ENCODE measurements around the gene RTL1.

Gene RTL1

GRCh38 chr14:100900837-100901390, 2.6 kb downstream of the RTL1 start:
- H3K79me2 ChIP-seq (ENCODE audit: control insufficient read depth, insufficient read depth, low read length), result no peaks in the 10 kb centered on the region
- H3K9ac ChIP-seq (ENCODE audit: low read length), result peak overlapping the region; percentile 58
- DNase-seq, result peak; percentile 79
- no peaks in the 10 kb centered on the region for H3K79me1 ChIP-seq (ENCODE audit: low read length)
- no peak overlapping the region for H3K4ac ChIP-seq (ENCODE audit: low read depth, low read length)
- no peak overlapping the region for H2BK120ac ChIP-seq (ENCODE audit: low read depth, low read length)
- no peak overlapping the region for H3K23ac ChIP-seq (ENCODE audit: low read length)
- H3K56ac ChIP-seq (ENCODE audit: low read length), result no peak overlapping the region
- H4K8ac ChIP-seq (ENCODE audit: low read depth, low read length), result no peak overlapping the region
- H2BK15ac ChIP-seq (replicated peaks; ENCODE audit: low read depth), result no peak overlapping the region
- H2BK5ac ChIP-seq (ENCODE audit: low read length), result no peak overlapping the region
- H3K27me3 ChIP-seq (ENCODE audit: insufficient read depth, low read length, poor library complexity), result no peaks in the 10 kb centered on the region
- H3K36me3 ChIP-seq (ENCODE audit: control insufficient read depth, insufficient read depth, low read length), result no peaks in the 10 kb centered on the region
- no peak overlapping the region for H4K5ac ChIP-seq (ENCODE audit: low read length)
- H3K27ac ChIP-seq (ENCODE audit: low read depth, low read length), result no peak overlapping the region
- whole genome bisulfite sequencing (ENCODE audit: extremely low coverage, insufficient coverage, low lambda C conversion rate), result no CpG with 5 or more reads among the region's 15 CpGs
- H3K4me3 ChIP-seq (ENCODE audit: low read length), result peak overlapping the region; percentile 32
- no peak overlapping the region for H2AK5ac ChIP-seq (ENCODE audit: low read length)
- no peak overlapping the region for H3K18ac ChIP-seq (ENCODE audit: low read length)
- peaks cover 8% of the 10 kb centered on the region for H3K4me1 ChIP-seq (ENCODE audit: control insufficient read depth, low read depth, low read length)
- peak overlapping the region; percentile 90 for H3K4me2 ChIP-seq (ENCODE audit: low read length)

- H3K79me2 ChIP-seq (ENCODE audit: control insufficient read depth, insufficient read depth, low read length), result no peaks in the 10 kb centered on the region
- peak; percentile 75 for DNase-seq
- H3K79me1 ChIP-seq (ENCODE audit: low read length), result no peaks in the 10 kb centered on the region
- H3K27me3 ChIP-seq (ENCODE audit: insufficient read depth, low read length, poor library complexity), result no peaks in the 10 kb centered on the region
- peak overlapping the region; percentile 90 for H3K4me2 ChIP-seq (ENCODE audit: low read length)
- H3K18ac ChIP-seq (ENCODE audit: low read length), result peak overlapping the region; percentile 42
- no peak overlapping the region for H3K23ac ChIP-seq (ENCODE audit: low read length)
- no peak overlapping the region for H2BK15ac ChIP-seq (replicated peaks; ENCODE audit: low read depth)
- H2AK5ac ChIP-seq (ENCODE audit: low read length), result no peak overlapping the region
- no CpG with 5 or more reads among the region's 19 CpGs for WGBS (ENCODE audit: extremely low coverage, insufficient coverage, low lambda C conversion rate)
- no peak overlapping the region for H2BK120ac ChIP-seq (ENCODE audit: low read depth, low read length)
- no peak overlapping the region for H3K27ac ChIP-seq (ENCODE audit: low read depth, low read length)
- no peak overlapping the region for H4K5ac ChIP-seq (ENCODE audit: low read length)
- no peak overlapping the region for H3K4ac ChIP-seq (ENCODE audit: low read depth, low read length)
- peak overlapping the region; percentile 82 for H3K56ac ChIP-seq (ENCODE audit: low read length)
- H2BK5ac ChIP-seq (ENCODE audit: low read length), result no peak overlapping the region
- H4K8ac ChIP-seq (ENCODE audit: low read depth, low read length), result no peak overlapping the region
- H3K36me3 ChIP-seq (ENCODE audit: control insufficient read depth, insufficient read depth, low read length), result no peaks in the 10 kb centered on the region
- peaks cover 6% of the 10 kb centered on the region for H3K4me1 ChIP-seq (ENCODE audit: control insufficient read depth, low read depth, low read length)
- H3K4me3 ChIP-seq (ENCODE audit: low read length), result peak overlapping the region; percentile 32
- H3K9ac ChIP-seq (ENCODE audit: low read length), result peak overlapping the region; percentile 58
Observed at GRCh38 chr14:100899884-100900771, 3.4 kb downstream of the RTL1 start.

- H3K23ac ChIP-seq (ENCODE audit: low read length), result no peak overlapping the region
- H3K27me3 ChIP-seq (ENCODE audit: insufficient read depth, low read length, poor library complexity), result no peaks in the 10 kb centered on the region
- no peak overlapping the region for H3K9ac ChIP-seq (ENCODE audit: low read length)
- no peak overlapping the region for H2BK15ac ChIP-seq (replicated peaks; ENCODE audit: low read depth)
- H3K79me2 ChIP-seq (ENCODE audit: control insufficient read depth, insufficient read depth, low read length), result no peaks in the 10 kb centered on the region
- no peak overlapping the region for H2AK5ac ChIP-seq (ENCODE audit: low read length)
- peak; percentile 8 for DNase-seq
- WGBS (ENCODE audit: extremely low coverage, insufficient coverage, low lambda C conversion rate), result no CpG with 5 or more reads among the region's 21 CpGs
- no peak overlapping the region for H3K27ac ChIP-seq (ENCODE audit: low read depth, low read length)
- no peak overlapping the region for H4K5ac ChIP-seq (ENCODE audit: low read length)
- peak overlapping the region; percentile 58 for H3K56ac ChIP-seq (ENCODE audit: low read length)
- H3K4me1 ChIP-seq (ENCODE audit: control insufficient read depth, low read depth, low read length), result peaks cover 6% of the 10 kb centered on the region
- H3K4me2 ChIP-seq (ENCODE audit: low read length), result no peak overlapping the region
- H2BK5ac ChIP-seq (ENCODE audit: low read length), result no peak overlapping the region
- H3K4ac ChIP-seq (ENCODE audit: low read depth, low read length), result no peak overlapping the region
- no peaks in the 10 kb centered on the region for H3K36me3 ChIP-seq (ENCODE audit: control insufficient read depth, insufficient read depth, low read length)
- no peaks in the 10 kb centered on the region for H3K79me1 ChIP-seq (ENCODE audit: low read length)
- H3K18ac ChIP-seq (ENCODE audit: low read length), result no peak overlapping the region
- no peak overlapping the region for H2BK120ac ChIP-seq (ENCODE audit: low read depth, low read length)
- no peak overlapping the region for H3K4me3 ChIP-seq (ENCODE audit: low read length)
- H4K8ac ChIP-seq (ENCODE audit: low read depth, low read length), result no peak overlapping the region
Observed at GRCh38 chr14:100898935-100899883, 4.3 kb downstream of the RTL1 start.

- Histone ChIP-seq H3K23ac (ENCODE audit: low read length) (no peak overlapping the region), H3K27ac (ENCODE audit: low read depth, low read length) (no peak overlapping the region), H3K4me1 (ENCODE audit: control insufficient read depth, low read depth, low read length) (peaks cover 6% of the 10 kb centered on the region), H3K36me3 (ENCODE audit: control insufficient read depth, insufficient read depth, low read length) (no peaks in the 10 kb centered on the region), H3K4me3 (ENCODE audit: low read length) (no peak overlapping the region), H2AK5ac (ENCODE audit: low read length) (no peak overlapping the region), H3K79me2 (ENCODE audit: control insufficient read depth, insufficient read depth, low read length) (no peaks in the 10 kb centered on the region), H3K27me3 (ENCODE audit: insufficient read depth, low read length, poor library complexity) (no peaks in the 10 kb centered on the region), H3K4me2 (ENCODE audit: low read length) (no peak overlapping the region), H2BK15ac (replicated peaks; ENCODE audit: low read depth) (no peak overlapping the region), H2BK120ac (ENCODE audit: low read depth, low read length) (no peak overlapping the region), H4K8ac (ENCODE audit: low read depth, low read length) (no peak overlapping the region), H2BK5ac (ENCODE audit: low read length) (no peak overlapping the region), H3K9ac (ENCODE audit: low read length) (no peak overlapping the region), H3K4ac (ENCODE audit: low read depth, low read length) (no peak overlapping the region), H3K79me1 (ENCODE audit: low read length) (no peaks in the 10 kb centered on the region), H3K18ac (ENCODE audit: low read length) (no peak overlapping the region), H4K5ac (ENCODE audit: low read length) (no peak overlapping the region), H3K56ac (ENCODE audit: low read length) (no peak overlapping the region)
- no CpG with 5 or more reads among the region's 11 CpGs for WGBS (ENCODE audit: extremely low coverage, insufficient coverage, low lambda C conversion rate)
- DNase-seq, result no peak
Observed at GRCh38 chr14:100898465-100898864, 5.1 kb downstream of the RTL1 start.

GRCh38 chr14:100896369-100897060, 7.0 kb downstream of the RTL1 start:
- no peak for DNase-seq
- no peak overlapping the region for H2BK5ac ChIP-seq (ENCODE audit: low read length)
- H3K27ac ChIP-seq (ENCODE audit: low read depth, low read length), result no peak overlapping the region
- H4K5ac ChIP-seq (ENCODE audit: low read length), result no peak overlapping the region
- H3K23ac ChIP-seq (ENCODE audit: low read length), result no peak overlapping the region
- H4K8ac ChIP-seq (ENCODE audit: low read depth, low read length), result no peak overlapping the region
- no peak overlapping the region for H2AK5ac ChIP-seq (ENCODE audit: low read length)
- no peak overlapping the region for H2BK15ac ChIP-seq (replicated peaks; ENCODE audit: low read depth)
- H3K79me2 ChIP-seq (ENCODE audit: control insufficient read depth, insufficient read depth, low read length), result no peaks in the 10 kb centered on the region
- H3K4me1 ChIP-seq (ENCODE audit: control insufficient read depth, low read depth, low read length), result peaks cover 6% of the 10 kb centered on the region
- no peak overlapping the region for H3K4me3 ChIP-seq (ENCODE audit: low read length)
- no peak overlapping the region for H3K4ac ChIP-seq (ENCODE audit: low read depth, low read length)
- no CpG with 5 or more reads among the region's 22 CpGs for WGBS (ENCODE audit: extremely low coverage, insufficient coverage, low lambda C conversion rate)
- H3K9ac ChIP-seq (ENCODE audit: low read length), result no peak overlapping the region
- no peaks in the 10 kb centered on the region for H3K27me3 ChIP-seq (ENCODE audit: insufficient read depth, low read length, poor library complexity)
- H3K79me1 ChIP-seq (ENCODE audit: low read length), result no peaks in the 10 kb centered on the region
- H3K36me3 ChIP-seq (ENCODE audit: control insufficient read depth, insufficient read depth, low read length), result no peaks in the 10 kb centered on the region
- H3K56ac ChIP-seq (ENCODE audit: low read length), result no peak overlapping the region
- no peak overlapping the region for H3K4me2 ChIP-seq (ENCODE audit: low read length)
- H2BK120ac ChIP-seq (ENCODE audit: low read depth, low read length), result no peak overlapping the region
- no peak overlapping the region for H3K18ac ChIP-seq (ENCODE audit: low read length)
